ENCODE measurements around the gene MYG1. TPM values are rescaled to one million over a fixed set of nuclear protein-coding genes. Genes with fewer than 3 reads are reported as not detected.
A peak's percentile ranks its signal among the peaks of the same experiment; 100 is the strongest.

Gene MYG1
- total RNA-seq, 2 donors from 2014 or later = 48.1 to 75.4 TPM

GRCh38 chr12:53345486-53346188, 46.1 kb downstream of the MYG1 start:
- no peak for DNase-seq (ENCODE audit: low spot score)
- Histone ChIP-seq H3K27me3 (replicated peaks; ENCODE audit: insufficient read depth) (no peaks in the 10 kb centered on the region), H3K4me1 (replicated peaks) (no peaks in the 10 kb centered on the region), H3K27ac (peak overlapping the region; percentile 73 to 78), H3K9me3 (no peaks in the 10 kb centered on the region), H3K4me3 (peak overlapping the region in 1 of 2 donors; percentile 63), H3K36me3 (no peaks in the 10 kb centered on the region)
- TF ChIP-seq CTCF (IDR thresholded peaks at IDR 0.05) (no peak), POLR2AphosphoS5 (IDR thresholded peaks at IDR 0.05) (no peak), POLR2A (IDR thresholded peaks at IDR 0.05) (no peak)
- WGBS = 36% methylated on average over 10 of the region's 10 CpGs
- intact Hi-C loops (cut with DNase I) = loop anchor here (1.0 kb wide), 1 partner anchor 21 kb away; no protein-coding TSS in a partner anchor

GRCh38 chr12:53346491-53346890, 47.0 kb downstream of the MYG1 start:
- Histone ChIP-seq H3K4me1 (replicated peaks) (no peaks in the 10 kb centered on the region), H3K9me3 (no peaks in the 10 kb centered on the region), H3K36me3 (no peaks in the 10 kb centered on the region), H3K4me3 (no peak overlapping the region), H3K27ac (no peak overlapping the region), H3K27me3 (replicated peaks; ENCODE audit: insufficient read depth) (no peaks in the 10 kb centered on the region)
- TF ChIP-seq POLR2A (IDR thresholded peaks at IDR 0.05) (no peak), POLR2AphosphoS5 (IDR thresholded peaks at IDR 0.05) (no peak), CTCF (IDR thresholded peaks at IDR 0.05) (no peak)
- intact Hi-C loops (cut with DNase I) = no loop called here
- WGBS = 93% methylated on average over 1 of the region's 1 CpG
- DNase-seq (ENCODE audit: low spot score) = no peak

- intact Hi-C loops (cut with DNase I) = no loop called here
- no peak overlapping the region for H3K27ac ChIP-seq
- H3K4me1 ChIP-seq (replicated peaks) = no peaks in the 10 kb centered on the region
- WGBS = 93% methylated on average over 4 of the region's 4 CpGs
- no peak overlapping the region for H3K4me3 ChIP-seq
- TF ChIP-seq POLR2A (IDR thresholded peaks at IDR 0.05) (no peak), POLR2AphosphoS5 (IDR thresholded peaks at IDR 0.05) (no peak), CTCF (IDR thresholded peaks at IDR 0.05) (no peak)
- no peaks in the 10 kb centered on the region for H3K27me3 ChIP-seq (replicated peaks; ENCODE audit: insufficient read depth)
- DNase-seq (ENCODE audit: low spot score) = no peak
- no peaks in the 10 kb centered on the region for H3K36me3 ChIP-seq
- H3K9me3 ChIP-seq = no peaks in the 10 kb centered on the region
Observed at GRCh38 chr12:53347905-53348304, 48.4 kb downstream of the MYG1 start.

- Histone ChIP-seq H3K27me3 (replicated peaks; ENCODE audit: insufficient read depth) (no peaks in the 10 kb centered on the region), H3K9me3 (no peaks in the 10 kb centered on the region), H3K4me1 (replicated peaks) (no peaks in the 10 kb centered on the region), H3K4me3 (no peak overlapping the region), H3K36me3 (no peaks in the 10 kb centered on the region), H3K27ac (no peak overlapping the region)
- intact Hi-C loops (cut with DNase I) = loop anchor here (1.0 to 2.0 kb wide), 2 partner anchors 69 to 156 kb away; no protein-coding TSS in a partner anchor
- TF ChIP-seq POLR2A (IDR thresholded peaks at IDR 0.05) (no peak), POLR2AphosphoS5 (IDR thresholded peaks at IDR 0.05) (peak; percentile 84), CTCF (IDR thresholded peaks at IDR 0.05) (peak; percentile 77 to 98 (median 94))
- DNase-seq (ENCODE audit: low spot score) = peak; percentile 89
- WGBS = 63% methylated on average over 21 of the region's 21 CpGs
Observed at GRCh38 chr12:53352331-53353256, 53.1 kb downstream of the MYG1 start.

All from prostate gland (tissue), 2 donors.